ENCODE results near the gene SLC35A4. TPM values are rescaled to one million over a fixed set of nuclear protein-coding genes. Genes with fewer than 3 reads are reported as not detected.
"Not testable (repeated sequence)": the region's sequence is repeated elsewhere in the genome, so short reads cannot be mapped to it uniquely, and the experiment has no call there.

SLC35A4 gene
- total and polyA plus RNA-seq, 10 donors = 23.3 to 64.0 (median 55.8) TPM

GRCh38 chr5:140587495-140587894 lies 22.9 kb downstream of the SLC35A4 start:
- Histone ChIP-seq H3K4me1 (peaks cover 7 to 50% (median 26%) of the 10 kb centered on the region in 6 donors), H3K9me3 (no peaks in the 10 kb centered on the region), H3K27me3 (replicated peaks in 1 of 7) (no peaks in the 10 kb centered on the region), H3K4me3 (no peak overlapping the region), H3K36me3 (no peaks in the 10 kb centered on the region), H3K27ac (peak overlapping the region in 7 of 8 donors; percentile 49 to 89 (median 77))
- intact Hi-C loops (cut with DNase I; ENCODE audit: low total_unique reads) = loop anchor here (5.0 kb wide), 1 partner anchor 40 kb away; no protein-coding TSS in a partner anchor
- WGBS, 5 donors = 91 to 100% (median 97%) methylated on average over 1 of the region's 1 CpG
- no peak for DNase-seq
- no peak for TF ChIP-seq POLR2A (IDR thresholded peaks at IDR 0.05)
- TF ChIP-seq POLR2AphosphoS5 (IDR thresholded peaks at IDR 0.05) = no peak
- no peak for TF ChIP-seq CTCF (IDR thresholded peaks at IDR 0.05 in 8 of 11, conservative IDR thresholded peaks at IDR 0.05 in 3 of 11)

- no peak for DNase-seq
- TF ChIP-seq POLR2AphosphoS5 (IDR thresholded peaks at IDR 0.05) (no peak), CTCF (IDR thresholded peaks at IDR 0.05 in 8 of 11, conservative IDR thresholded peaks at IDR 0.05 in 3 of 11) (no peak), POLR2A (IDR thresholded peaks at IDR 0.05) (no peak)
- Histone ChIP-seq H3K4me3 (no peak overlapping the region), H3K4me1 (peaks cover 7 to 54% (median 26%) of the 10 kb centered on the region in 6 donors), H3K27ac (peak overlapping the region; percentile 40 to 89 (median 73)), H3K27me3 (replicated peaks in 1 of 7) (no peaks in the 10 kb centered on the region), H3K9me3 (no peaks in the 10 kb centered on the region), H3K36me3 (no peaks in the 10 kb centered on the region)
- intact Hi-C loops (cut with DNase I; ENCODE audit: low total_unique reads) = loop anchor here (5.0 kb wide), 1 partner anchor 39 kb away; no protein-coding TSS in a partner anchor
- WGBS, 5 donors = 28 to 62% (median 42%) methylated on average over 5 of the region's 5 CpGs
Measured at GRCh38 chr5:140588311-140589070, 23.9 kb downstream of the SLC35A4 start.

GRCh38 chr5:140590861-140591260 lies 26.2 kb downstream of the SLC35A4 start:
- TF ChIP-seq POLR2A (IDR thresholded peaks at IDR 0.05) (no peak), CTCF (IDR thresholded peaks at IDR 0.05 in 8 of 11, conservative IDR thresholded peaks at IDR 0.05 in 3 of 11) (no peak), POLR2AphosphoS5 (IDR thresholded peaks at IDR 0.05) (no peak)
- Histone ChIP-seq H3K9me3 (no peaks in the 10 kb centered on the region), H3K27me3 (replicated peaks in 1 of 7) (no peaks in the 10 kb centered on the region), H3K4me1 (peaks cover 10 to 75% (median 32%) of the 10 kb centered on the region in 6 donors), H3K4me3 (peak overlapping the region in 3 of 8 donors; percentile 23 to 41 (median 31)), H3K36me3 (no peaks in the 10 kb centered on the region), H3K27ac (peak overlapping the region in 6 of 8 donors; percentile 20 to 89 (median 78))
- WGBS, 5 donors = 92 to 96% (median 95%) methylated on average over 4 to 7 of the region's 7 CpGs
- no peak for DNase-seq
- intact Hi-C loops (cut with DNase I; ENCODE audit: low total_unique reads) = no loop called here

- H3K4me1 ChIP-seq = peaks cover 11 to 85% (median 41%) of the 10 kb centered on the region in 6 donors
- H3K27ac ChIP-seq = peak overlapping the region in 7 of 8 donors; percentile 35 to 89 (median 75)
- H3K36me3 ChIP-seq = no peaks in the 10 kb centered on the region
- H3K27me3 ChIP-seq (replicated peaks in 1 of 7) = no peaks in the 10 kb centered on the region
- intact Hi-C loops (cut with DNase I; ENCODE audit: low total_unique reads) = no loop called here
- no peak for DNase-seq
- TF ChIP-seq POLR2A (IDR thresholded peaks at IDR 0.05) = no peak
- TF ChIP-seq POLR2AphosphoS5 (IDR thresholded peaks at IDR 0.05) = peak in 1 of 3 donors; percentile 49
- TF ChIP-seq CTCF (IDR thresholded peaks at IDR 0.05 in 8 of 11, conservative IDR thresholded peaks at IDR 0.05 in 3 of 11) = no peak
- 65 to 76% (median 69%) methylated on average over 5 of the region's 5 CpGs for WGBS, 5 donors
- peak overlapping the region in 4 of 8 donors; percentile 8 to 41 (median 27) for H3K4me3 ChIP-seq
- no peaks in the 10 kb centered on the region for H3K9me3 ChIP-seq
Measured at GRCh38 chr5:140591747-140592372, 27.2 kb downstream of the SLC35A4 start.

- DNase-seq; H3K36me3 ChIP-seq; H3K9me3 ChIP-seq; H3K4me3 ChIP-seq; H3K27me3 ChIP-seq (replicated peaks in 1 of 7); intact Hi-C loops (cut with DNase I; ENCODE audit: low total_unique reads): not testable (repeated sequence)
- 50 to 72% (median 62%) methylated on average over 10 to 14 of the region's 14 CpGs for WGBS, 5 donors
- peak overlapping the region in 1 of 8 donors; percentile 89 for H3K27ac ChIP-seq
- peaks cover 11 to 82% (median 43%) of the 10 kb centered on the region in 6 donors for H3K4me1 ChIP-seq
Measured at GRCh38 chr5:140593070-140593469, 28.4 kb downstream of the SLC35A4 start.
